ENCODE results near the gene PTAFR.

The PTAFR gene

GRCh38 chr1:28126212-28126611, 50.3 kb downstream of the PTAFR start:
- peaks cover 0 to 25% of the 10 kb centered on the region in 2 donors for H3K27me3 ChIP-seq
- no peaks in the 10 kb centered on the region for H3K9me3 ChIP-seq
- no peak for DNase-seq
- H3K36me3 ChIP-seq: no peaks in the 10 kb centered on the region
- TF ChIP-seq CTCF (IDR thresholded peaks at IDR 0.05): no peak
- H3K4me3 ChIP-seq: no peak overlapping the region
- no peaks in the 10 kb centered on the region for H3K4me1 ChIP-seq
- H3K27ac ChIP-seq: no peak overlapping the region
- intact Hi-C loops (cut with DNase I; ENCODE audit: low total_unique reads): no loop called here

DNA sequence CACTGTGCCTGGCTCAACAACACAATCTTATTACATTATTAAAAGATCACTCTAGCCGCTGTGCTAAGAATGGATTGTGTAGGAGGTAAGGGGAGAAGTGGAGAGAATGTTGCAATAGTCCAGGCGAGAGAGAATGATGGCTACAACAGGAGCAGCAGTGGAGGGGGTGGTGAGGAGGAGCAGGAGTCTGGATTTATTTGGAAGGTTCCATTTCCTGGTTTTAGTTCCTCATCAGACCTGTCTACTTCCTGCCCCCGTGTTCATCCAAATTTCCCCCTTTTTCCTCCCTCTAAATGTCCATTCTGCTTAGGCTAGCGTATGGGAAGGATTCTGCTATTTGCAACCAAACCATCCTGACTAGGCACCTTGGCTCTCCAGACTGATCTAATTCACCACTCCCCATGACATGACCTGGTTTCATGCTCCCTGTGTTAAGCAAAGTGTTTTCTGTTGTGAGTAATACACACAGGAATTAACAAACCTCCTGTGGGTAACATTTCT, 53.0 kb downstream of the PTAFR start:
- H3K27ac ChIP-seq: no peak overlapping the region

GRCh38 chr1:28122183-28122582, 54.3 kb downstream of the PTAFR start:
- Histone ChIP-seq H3K27ac (no peak overlapping the region), H3K4me1 (no peaks in the 10 kb centered on the region), H3K36me3 (no peaks in the 10 kb centered on the region), H3K27me3 (peaks cover 0 to 10% of the 10 kb centered on the region in 2 donors), H3K9me3 (no peaks in the 10 kb centered on the region), H3K4me3 (no peak overlapping the region)
- intact Hi-C loops (cut with DNase I; ENCODE audit: low total_unique reads): no loop called here
- DNase-seq: no peak
- TF ChIP-seq CTCF (IDR thresholded peaks at IDR 0.05): no peak

More for the DNA sequence above, 53.0 kb downstream of the PTAFR start:
- Histone ChIP-seq H3K4me3 (no peak overlapping the region), H3K9me3 (no peaks in the 10 kb centered on the region), H3K4me1 (no peaks in the 10 kb centered on the region), H3K36me3 (no peaks in the 10 kb centered on the region), H3K27me3 (peaks cover 0 to 16% of the 10 kb centered on the region in 2 donors)
- intact Hi-C loops (cut with DNase I; ENCODE audit: low total_unique reads): no loop called here
- DNase-seq: no peak
- TF ChIP-seq CTCF (IDR thresholded peaks at IDR 0.05): no peak

DNA sequence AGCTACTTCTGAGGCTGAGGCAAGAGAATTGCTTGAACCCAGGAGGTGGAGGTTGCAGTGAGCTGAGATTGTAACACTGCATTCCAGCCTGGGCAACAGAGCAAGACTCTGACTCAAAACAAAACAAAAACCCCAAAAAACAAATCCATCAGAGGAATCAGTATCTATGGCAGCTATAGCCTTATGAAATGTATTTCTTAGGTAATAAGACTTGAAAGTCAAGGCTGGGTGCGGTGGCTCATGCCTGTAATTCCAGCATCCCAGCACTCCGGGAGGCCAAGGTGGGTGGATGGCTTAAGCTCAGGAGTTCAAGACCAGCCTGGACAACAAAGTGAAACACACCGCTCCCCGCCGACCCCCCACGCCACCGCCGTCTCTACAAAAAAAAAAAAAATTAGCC, 56.9 kb downstream of the PTAFR start:
- H3K4me3 ChIP-seq: no peak overlapping the region
- no peaks in the 10 kb centered on the region for H3K36me3 ChIP-seq

DNA sequence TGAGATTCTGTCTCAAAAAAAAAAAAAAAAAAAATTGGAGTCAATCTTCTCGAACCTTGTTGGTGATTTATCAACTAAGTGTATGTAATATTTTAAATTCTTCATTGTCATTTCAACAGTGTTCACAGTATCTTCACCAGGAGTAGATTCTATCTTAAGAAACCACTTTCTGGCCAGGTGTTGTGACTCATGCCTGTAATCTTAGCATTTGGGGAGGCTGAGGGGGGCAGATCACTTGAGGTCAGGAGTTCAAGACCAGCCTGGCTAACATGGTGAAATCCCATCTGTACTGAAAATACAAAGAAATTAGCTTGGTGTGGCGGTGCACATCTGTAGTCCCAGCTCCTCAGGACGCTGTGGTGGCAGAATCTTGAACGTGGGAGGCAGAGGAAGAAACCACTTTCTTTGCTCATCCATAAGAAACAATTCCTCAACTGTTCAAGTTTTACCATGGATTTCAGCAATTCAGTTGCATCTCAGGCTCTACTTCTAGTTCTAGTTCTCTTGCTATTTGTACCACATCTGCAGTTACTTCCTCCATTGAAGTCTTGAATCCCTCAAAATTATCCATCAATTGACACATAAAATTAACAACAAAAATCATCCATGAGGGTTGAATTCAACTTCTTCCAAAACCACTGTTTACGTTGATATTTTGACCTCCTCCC, 57.7 kb downstream of the PTAFR start:
- H3K27me3 ChIP-seq: no peaks in the 10 kb centered on the region
- no peaks in the 10 kb centered on the region for H3K36me3 ChIP-seq
- intact Hi-C loops (cut with DNase I; ENCODE audit: low total_unique reads): no loop called here
- H3K4me1 ChIP-seq: no peaks in the 10 kb centered on the region
- H3K4me3 ChIP-seq: no peak overlapping the region
- DNase-seq: no peak
- no peaks in the 10 kb centered on the region for H3K9me3 ChIP-seq
- no peak for TF ChIP-seq CTCF (IDR thresholded peaks at IDR 0.05)
- no peak overlapping the region for H3K27ac ChIP-seq

More for the DNA sequence above, 56.9 kb downstream of the PTAFR start:
- intact Hi-C loops (cut with DNase I; ENCODE audit: low total_unique reads): no loop called here
- no peaks in the 10 kb centered on the region for H3K4me1 ChIP-seq
- no peaks in the 10 kb centered on the region for H3K9me3 ChIP-seq
- TF ChIP-seq CTCF (IDR thresholded peaks at IDR 0.05): no peak
- H3K27me3 ChIP-seq: no peaks in the 10 kb centered on the region
- no peak overlapping the region for H3K27ac ChIP-seq
- no peak for DNase-seq
